LNCAP (cell line): ENCODE results near the gene ZBTB38.

ENCODE experiments used
- CTCF ChIP-seq: fragments of 450-650 bp; IDR thresholded peaks from 2 replicates; pipeline ENCODE4 v1.5.1; 2017; ENCODE audit warnings: mild to moderate bottlenecking

ZBTB38 gene

DNA sequence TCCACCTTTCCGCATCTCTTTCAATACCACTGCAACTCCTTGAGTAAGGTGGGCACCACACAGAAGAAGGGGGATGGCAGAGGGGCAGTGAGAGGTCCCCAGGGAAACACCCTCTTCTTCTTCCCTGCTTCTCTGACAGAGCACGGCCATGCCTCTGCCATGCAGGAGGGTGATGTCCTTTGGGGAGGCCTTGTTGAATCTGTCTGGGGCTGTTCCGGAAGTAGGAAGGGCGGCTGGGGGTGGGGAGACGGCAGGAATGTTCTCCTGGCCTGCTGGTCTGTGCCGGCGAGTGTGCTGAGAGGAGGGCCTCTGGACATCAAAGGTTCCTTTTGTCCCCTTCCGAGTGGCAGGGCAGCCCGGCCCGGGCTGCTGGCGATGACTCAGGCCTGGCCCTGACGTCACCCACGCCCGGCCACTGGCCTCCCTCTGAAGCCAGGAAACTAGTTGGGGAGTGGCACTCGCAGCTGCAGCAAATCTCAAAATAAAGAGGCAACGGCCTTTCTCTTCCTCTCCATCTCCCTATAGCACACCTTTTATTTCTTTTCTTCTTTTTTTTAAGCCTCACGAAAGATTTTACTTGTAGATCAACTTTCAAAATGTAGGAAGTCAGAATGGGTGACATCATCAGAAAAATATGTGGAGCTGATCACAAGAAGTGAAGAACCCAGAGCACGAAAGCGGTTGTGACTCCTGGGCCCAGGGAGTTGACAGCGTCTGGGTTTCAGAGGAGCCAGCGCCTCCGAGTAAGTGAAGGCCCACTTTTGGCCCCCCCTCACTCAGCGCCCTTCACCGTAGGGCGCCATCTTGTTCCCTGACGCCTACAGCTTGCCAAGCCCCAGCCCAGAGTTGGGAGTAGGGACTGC is at the start of gene ZBTB38:
Gene ZBTB38, plus strand, starts transcription at position 443 of the 863 bp plus-strand sequence. CDS start 73,885 bp downstream, outside the sequence.
- no peak for TF ChIP-seq CTCF

GRCh38 chr3:141320399-141321108 is 47.8 kb upstream of the ZBTB38 start:
- no peak for TF ChIP-seq CTCF

DNA sequence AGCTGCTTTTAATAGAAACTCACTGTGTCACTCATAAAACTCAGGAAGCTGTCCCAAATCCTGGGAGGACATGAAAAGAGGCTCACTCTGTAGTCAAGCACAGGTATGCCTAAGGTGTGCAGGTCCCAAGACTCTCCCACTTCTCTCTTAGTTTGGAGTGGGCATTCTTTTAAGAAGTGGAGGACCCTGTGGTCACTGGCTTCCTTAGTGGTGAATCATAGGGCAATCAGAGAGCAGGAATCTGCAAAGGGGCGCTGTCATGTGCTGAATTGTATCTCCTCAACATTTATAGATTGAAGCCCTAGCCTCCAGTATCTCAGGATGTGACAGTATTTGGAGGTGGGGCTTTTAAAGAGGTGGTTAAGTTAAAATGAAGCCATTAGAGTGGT is 47.2 kb upstream of the ZBTB38 start:
- TF ChIP-seq CTCF, result no peak

DNA sequence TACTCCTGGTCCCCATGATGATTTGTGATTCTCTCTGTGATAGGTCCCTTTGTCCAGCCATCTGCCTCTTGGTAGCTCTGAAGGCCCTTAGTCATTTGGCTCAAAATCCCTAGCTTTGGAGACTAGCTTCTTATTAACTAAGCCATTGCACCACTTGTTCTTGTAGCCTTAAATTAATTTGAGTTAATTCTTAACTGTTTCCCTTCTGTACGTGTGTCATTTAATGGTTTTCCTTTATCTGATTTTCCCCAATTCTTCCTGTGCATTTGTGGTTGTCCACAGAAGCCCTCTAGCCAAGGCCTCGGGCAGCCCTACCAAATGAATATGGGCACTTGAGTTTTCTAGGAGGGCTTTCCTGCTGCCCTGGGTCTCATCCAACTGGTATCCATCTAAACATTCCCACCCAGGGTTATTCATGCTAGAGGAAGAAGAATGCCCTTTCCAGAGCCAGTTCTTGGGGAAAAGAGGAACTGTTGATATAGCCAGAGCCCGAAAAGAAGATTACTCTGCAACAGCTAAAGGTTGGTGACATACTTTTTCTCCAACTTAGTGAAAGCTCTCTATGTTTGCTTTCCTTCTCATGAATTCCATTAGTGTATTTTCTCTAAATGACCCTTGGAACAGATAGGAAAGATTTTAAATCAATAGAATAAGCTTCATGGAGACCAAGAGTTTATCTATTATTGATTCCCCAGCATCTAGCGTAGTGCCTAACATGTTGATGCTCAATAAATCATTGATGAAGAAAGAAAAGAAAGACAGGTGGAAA is 44.2 kb upstream of the ZBTB38 start:
- TF ChIP-seq CTCF, result no peak

GRCh38 chr3:141326123-141326522 is 42.2 kb upstream of the ZBTB38 start:
- TF ChIP-seq CTCF, result no peak

DNA sequence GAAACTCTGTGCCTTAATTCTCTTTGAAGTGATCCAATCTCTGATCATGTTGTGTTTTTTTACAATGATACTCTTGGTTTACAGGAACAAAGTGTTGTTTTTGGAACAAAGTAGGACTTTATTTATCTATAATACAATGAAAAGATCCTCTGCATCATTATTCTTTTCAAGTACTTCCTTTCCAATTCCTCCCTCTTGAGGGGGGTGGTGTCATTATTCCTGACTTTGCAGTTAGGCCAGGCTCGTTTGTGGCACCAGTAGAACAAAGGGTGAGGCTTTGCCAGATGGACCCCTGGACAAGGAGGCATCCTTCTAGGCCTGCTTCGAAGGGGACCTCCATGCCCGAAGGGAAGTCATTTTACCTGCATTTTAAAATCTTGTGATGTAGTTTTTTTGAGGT is 41.7 kb upstream of the ZBTB38 start:
- no peak for TF ChIP-seq CTCF

- TF ChIP-seq CTCF, result no peak
Observed at GRCh38 chr3:141328286-141329166, 39.8 kb upstream of the ZBTB38 start.
